Stimulated activated naive CD8-positive, alpha-beta T cell treated with anti-CD3 and anti-CD28 coated beads, Interleukin-15, Interleukin-2, amounts not matched to agents 100 ng/mL and 50 ng/mL, for 24 hours (primary cell): ENCODE measurements around the gene TRPM1.

ENCODE experiments used
- H3K27ac Mint-ChIP-seq: one replicate; pipeline ENCODE4 v1.8.0; 2021; ENCODE audit warnings: mild to moderate bottlenecking, mixed read lengths
- H3K27me3 Mint-ChIP-seq: one replicate; pipeline ENCODE4 v1.8.0; 2021; ENCODE audit warnings: mixed read lengths
- H3K36me3 Mint-ChIP-seq: one replicate; pipeline ENCODE4 v1.8.0; 2021; ENCODE audit warnings: low read depth, mixed read lengths
- H3K4me1 Mint-ChIP-seq: one replicate; pipeline ENCODE4 v1.8.0; 2021; ENCODE audit warnings: low read depth, mixed read lengths
- H3K4me3 Mint-ChIP-seq: one replicate; pipeline ENCODE4 v1.8.0; 2021; ENCODE audit warnings: mild to moderate bottlenecking, mixed read lengths
- H3K9me3 Mint-ChIP-seq: one replicate; pipeline ENCODE4 v1.8.0; 2021; ENCODE audit warnings: mixed read lengths

TRPM1 gene

DNA sequence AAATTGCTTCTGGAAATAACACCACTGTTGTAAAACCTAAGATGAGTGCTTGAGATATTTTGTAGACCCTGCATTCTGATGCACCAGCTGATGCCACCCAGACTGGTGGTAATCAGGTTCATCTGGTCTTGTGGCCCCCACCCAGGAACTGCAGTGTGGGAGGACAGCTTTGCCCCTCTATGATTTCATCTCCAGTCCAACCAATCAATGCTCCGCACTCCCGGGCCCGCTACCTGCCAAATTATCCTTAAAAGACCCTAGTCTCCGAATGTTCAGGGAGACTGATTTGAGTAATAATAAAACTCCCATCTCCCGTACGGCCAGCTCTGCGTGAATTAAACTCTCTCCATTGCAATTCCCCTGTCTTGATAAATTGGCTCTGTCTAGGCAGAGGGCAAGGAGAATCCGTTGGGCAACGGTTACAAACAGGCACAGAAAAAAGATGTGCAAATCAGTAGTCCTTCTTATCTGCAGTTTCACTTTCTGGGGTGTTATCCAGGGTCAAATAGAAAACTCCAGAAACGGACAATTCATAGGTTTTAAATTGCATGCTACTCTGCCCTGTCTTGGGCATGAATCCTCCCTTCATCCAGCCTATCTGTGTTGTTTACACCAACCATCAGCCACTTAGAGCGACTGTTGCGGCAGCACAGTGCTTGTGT is 29.2 kb upstream of the TRPM1 start:
- no peaks in the 10 kb centered on the region for H3K9me3 Mint-ChIP-seq
- no peaks in the 10 kb centered on the region for H3K36me3 Mint-ChIP-seq
- H3K27me3 Mint-ChIP-seq, result no peaks in the 10 kb centered on the region
- no peaks in the 10 kb centered on the region for H3K4me1 Mint-ChIP-seq
- no peak overlapping the region for H3K27ac Mint-ChIP-seq
- H3K4me3 Mint-ChIP-seq, result no peak overlapping the region

DNA sequence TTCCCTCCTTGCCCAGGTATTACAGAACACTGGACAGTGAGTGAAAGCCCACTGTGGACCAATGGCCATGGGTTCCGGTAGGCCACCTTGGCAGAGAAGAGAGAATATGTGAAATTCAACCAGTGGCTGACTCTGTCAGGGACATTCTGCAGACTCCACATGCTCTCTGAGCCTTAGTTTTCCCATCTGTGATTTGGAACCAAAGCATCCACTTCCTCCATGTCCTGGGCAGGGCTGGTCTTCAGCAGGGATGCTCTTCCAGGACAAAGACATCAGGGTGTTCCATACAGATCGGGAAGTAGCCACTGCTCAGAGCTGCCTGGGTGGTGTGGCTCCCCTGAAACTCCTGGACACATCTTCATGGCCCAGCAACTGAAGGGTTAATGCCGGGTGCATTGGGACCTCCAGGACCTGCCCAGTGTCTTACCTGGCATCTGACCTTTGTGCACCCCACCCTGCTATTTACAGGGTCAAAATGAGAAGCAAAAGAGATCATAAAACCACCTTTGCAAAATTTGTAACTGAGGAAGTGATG is 28.3 kb upstream of the TRPM1 start:
- H3K27ac Mint-ChIP-seq, result no peak overlapping the region
- no peaks in the 10 kb centered on the region for H3K27me3 Mint-ChIP-seq
- H3K4me1 Mint-ChIP-seq, result no peaks in the 10 kb centered on the region

DNA sequence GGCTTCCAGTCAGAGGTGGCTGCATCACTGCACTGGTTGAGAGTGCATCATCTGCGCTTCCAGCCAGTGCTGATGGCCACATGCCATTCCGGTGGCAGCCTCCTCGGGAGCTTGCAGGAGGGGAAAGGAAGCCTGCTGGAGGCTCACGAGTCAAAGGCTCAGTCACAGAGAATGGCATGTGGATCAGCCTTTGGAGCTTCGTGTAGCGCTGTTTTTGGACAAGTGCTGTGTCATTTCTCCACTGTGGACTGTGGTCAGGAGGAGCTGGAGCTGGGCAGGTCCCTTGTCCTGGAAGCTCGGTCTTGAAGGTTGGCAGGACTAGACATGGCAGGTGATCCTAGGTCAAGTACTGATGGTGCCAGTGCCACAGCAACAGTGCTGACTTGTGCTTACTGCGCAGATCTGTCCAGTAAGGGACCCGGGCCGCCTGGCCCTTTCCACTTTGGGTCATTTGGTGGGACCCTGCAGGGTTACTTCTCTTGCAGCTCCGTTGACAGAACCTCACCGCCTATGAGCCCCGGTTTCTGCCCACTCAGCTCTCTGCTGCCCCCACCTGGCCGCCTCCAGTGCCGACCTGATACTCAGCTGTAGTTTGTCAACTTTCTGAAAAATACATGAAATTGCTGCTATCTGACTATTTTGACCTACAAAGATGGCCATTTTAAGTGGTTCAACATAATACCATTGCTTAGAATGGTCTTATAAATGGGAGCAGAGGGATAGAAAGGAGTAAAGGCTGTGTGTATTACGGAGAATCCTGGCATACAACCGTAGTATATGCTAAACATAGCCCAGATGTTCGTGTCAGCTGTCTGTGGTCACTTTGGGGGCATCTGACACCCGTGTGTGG is 27.6 kb upstream of the TRPM1 start:
- H3K27ac Mint-ChIP-seq, result no peak overlapping the region
- H3K36me3 Mint-ChIP-seq, result no peaks in the 10 kb centered on the region
- no peaks in the 10 kb centered on the region for H3K27me3 Mint-ChIP-seq
- no peaks in the 10 kb centered on the region for H3K9me3 Mint-ChIP-seq
- H3K4me3 Mint-ChIP-seq, result no peak overlapping the region
- H3K4me1 Mint-ChIP-seq, result no peaks in the 10 kb centered on the region

More for the DNA sequence above, 28.3 kb upstream of the TRPM1 start:
- no peaks in the 10 kb centered on the region for H3K36me3 Mint-ChIP-seq
- no peak overlapping the region for H3K4me3 Mint-ChIP-seq
- H3K9me3 Mint-ChIP-seq, result no peaks in the 10 kb centered on the region

DNA sequence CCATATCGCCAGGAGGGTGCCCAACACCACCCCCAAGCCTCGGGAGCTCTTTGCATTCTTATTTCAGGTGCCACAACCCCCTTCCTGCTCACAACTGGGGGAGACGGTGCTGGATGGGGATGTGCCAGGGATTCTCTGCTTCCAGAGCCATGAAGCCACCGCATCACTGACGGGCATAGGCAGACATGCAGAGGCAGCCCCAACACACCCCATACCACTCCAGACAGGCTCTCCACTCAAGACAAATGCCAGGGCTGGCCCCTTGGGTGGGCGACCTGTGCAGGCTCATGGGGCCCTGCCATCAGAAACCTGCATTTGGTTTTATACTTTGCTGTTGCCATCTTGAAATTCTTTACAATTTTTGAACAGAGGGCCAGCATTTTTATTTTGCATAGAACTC is 27.0 kb upstream of the TRPM1 start:
- Mint-ChIP-seq H3K4me3 (no peak overlapping the region), H3K36me3 (no peaks in the 10 kb centered on the region), H3K9me3 (no peaks in the 10 kb centered on the region), H3K27me3 (no peaks in the 10 kb centered on the region), H3K27ac (no peak overlapping the region), H3K4me1 (no peaks in the 10 kb centered on the region)

DNA sequence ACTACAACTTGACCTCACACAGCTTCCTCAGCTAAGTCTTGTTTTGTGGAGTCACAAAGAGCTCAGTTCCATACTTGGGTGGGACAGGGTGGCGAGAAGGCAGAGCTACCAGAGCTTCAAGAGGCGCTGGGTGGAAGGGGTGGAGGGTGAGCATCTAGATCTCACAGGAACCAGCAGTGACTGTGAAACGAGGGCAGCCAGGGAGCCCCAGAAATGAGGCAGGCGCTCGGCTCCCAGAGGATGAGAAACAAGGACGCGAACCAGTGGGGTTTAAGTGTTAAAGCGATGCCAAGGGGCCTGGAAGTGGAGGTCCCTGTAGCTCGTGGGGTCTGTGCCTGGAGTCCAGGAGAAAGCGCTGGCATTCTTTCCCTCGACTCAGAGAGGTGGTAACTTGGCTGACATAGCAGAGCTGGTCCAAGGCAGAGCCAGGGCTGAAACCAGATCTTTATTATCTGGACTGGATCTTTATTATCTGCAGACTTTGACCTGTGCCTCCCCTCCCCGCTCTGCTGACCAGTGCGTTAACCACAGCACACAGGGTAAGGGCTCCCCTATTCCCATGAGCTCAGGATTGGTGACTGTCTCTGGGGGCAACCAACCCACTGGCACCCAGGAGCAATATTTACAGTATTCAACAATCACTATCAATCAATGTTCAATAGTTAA is 26.2 kb upstream of the TRPM1 start:
- Mint-ChIP-seq H3K9me3 (no peaks in the 10 kb centered on the region), H3K27ac (no peak overlapping the region), H3K36me3 (no peaks in the 10 kb centered on the region), H3K27me3 (no peaks in the 10 kb centered on the region), H3K4me1 (no peaks in the 10 kb centered on the region), H3K4me3 (no peak overlapping the region)

DNA sequence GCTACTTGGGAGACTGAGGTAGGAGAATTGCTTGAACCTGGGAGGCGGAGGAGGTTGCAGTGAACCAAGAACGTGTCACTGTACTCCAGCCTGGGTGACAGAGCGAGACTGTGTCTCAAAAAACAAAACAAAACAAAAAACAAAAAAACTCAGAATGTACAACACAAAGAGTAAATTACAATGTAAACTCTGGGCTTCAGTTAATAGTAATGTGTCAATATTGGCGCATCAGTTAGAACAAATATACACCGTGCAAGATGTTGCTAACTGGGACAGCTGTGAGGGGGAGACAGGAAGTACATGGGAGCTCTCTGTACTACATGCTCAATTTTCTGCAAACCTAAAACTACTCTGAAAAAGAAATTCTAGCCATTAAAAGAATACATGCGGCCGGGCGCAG is 23.5 kb upstream of the TRPM1 start:
- Mint-ChIP-seq H3K36me3 (no peaks in the 10 kb centered on the region), H3K4me1 (no peaks in the 10 kb centered on the region), H3K9me3 (peaks cover 8% of the 10 kb centered on the region), H3K4me3 (no peak overlapping the region), H3K27ac (no peak overlapping the region), H3K27me3 (no peaks in the 10 kb centered on the region)

DNA sequence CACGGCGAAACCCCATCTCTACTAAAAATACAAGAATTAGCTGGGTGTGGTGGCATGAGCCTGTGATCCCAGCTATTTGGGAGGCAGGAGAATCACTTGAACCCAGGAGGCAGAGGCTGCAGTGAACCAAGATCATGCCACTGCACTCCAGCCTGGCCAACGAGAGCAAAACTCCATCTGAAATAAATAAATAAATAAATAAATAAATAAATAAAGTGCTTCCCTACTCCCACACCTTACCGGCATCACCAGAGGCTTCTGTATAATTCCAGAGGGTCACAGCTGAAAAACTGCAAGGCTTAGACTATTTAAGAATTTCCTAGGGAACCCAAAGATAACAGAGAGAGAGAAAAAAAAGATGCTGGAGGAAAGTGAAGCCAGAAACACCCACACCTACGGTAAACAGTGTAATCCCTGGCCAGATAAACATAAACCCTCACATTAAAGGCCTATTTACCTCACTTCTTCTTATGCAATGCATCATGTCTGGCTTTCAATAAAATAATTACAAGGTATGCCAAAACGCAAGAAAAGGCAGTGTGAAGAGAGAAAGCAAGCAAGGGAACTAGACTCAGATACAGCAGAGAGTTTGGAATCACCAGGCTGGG is 15.0 kb upstream of the TRPM1 start:
- no peak overlapping the region for H3K27ac Mint-ChIP-seq
- no peaks in the 10 kb centered on the region for H3K27me3 Mint-ChIP-seq
- H3K9me3 Mint-ChIP-seq, result peaks cover 13% of the 10 kb centered on the region

DNA sequence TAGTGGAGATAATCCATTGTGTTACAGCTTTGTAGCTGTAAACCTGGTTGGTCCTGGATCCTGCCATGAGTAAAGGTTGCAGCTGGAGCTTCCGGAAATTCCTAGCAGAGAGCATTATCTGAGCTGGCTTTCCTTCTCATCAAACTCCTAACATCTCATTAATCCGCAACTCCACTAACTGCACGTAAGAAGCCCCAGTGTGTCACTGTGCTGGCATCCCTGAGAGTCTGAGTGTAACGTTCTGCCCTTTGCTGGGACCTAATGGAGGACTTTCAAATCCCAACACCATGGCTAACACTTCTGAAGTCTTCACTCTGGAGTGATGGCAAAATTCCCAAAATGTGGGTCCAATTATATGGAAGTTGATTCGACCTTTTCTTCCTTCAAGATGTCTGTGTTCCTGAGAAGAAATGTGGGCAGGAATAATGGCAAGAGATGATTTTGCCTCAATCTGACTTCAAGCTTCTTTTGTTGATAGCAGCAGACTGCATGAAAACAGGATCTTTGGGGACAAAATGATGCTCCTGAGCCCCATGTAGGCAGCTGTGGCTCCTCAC is 9.6 kb upstream of the TRPM1 start:
- no peaks in the 10 kb centered on the region for H3K36me3 Mint-ChIP-seq
- H3K27me3 Mint-ChIP-seq, result peaks cover 5% of the 10 kb centered on the region
- no peaks in the 10 kb centered on the region for H3K4me1 Mint-ChIP-seq
- H3K4me3 Mint-ChIP-seq, result no peak overlapping the region
- no peak overlapping the region for H3K27ac Mint-ChIP-seq
- H3K9me3 Mint-ChIP-seq, result peaks cover 11% of the 10 kb centered on the region

More for the DNA sequence above, 15.0 kb upstream of the TRPM1 start:
- H3K4me3 Mint-ChIP-seq, result no peak overlapping the region
- no peaks in the 10 kb centered on the region for H3K4me1 Mint-ChIP-seq
- no peaks in the 10 kb centered on the region for H3K36me3 Mint-ChIP-seq

DNA sequence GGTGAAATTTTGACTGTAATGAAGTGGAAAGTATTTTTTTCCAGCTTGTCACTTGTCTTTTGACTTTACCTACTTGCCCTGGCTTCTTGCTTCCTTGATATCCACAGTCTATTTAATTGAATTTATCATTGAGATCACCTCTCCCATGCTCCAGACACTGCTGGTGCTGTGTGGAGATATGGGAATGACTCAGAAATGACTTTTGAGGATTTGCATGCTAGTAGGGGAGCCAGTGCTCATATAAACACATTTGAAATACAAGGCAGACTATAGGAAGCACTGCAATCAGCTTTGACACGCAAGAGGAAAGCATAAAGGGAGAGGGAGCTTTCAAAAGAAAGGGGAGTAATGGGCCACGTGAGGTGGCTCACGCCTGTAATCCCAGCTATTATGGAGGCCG is 7.3 kb upstream of the TRPM1 start:
- Mint-ChIP-seq H3K4me1 (no peaks in the 10 kb centered on the region), H3K27me3 (peaks cover 5% of the 10 kb centered on the region), H3K9me3 (peaks cover 2% of the 10 kb centered on the region), H3K4me3 (no peak overlapping the region), H3K36me3 (no peaks in the 10 kb centered on the region), H3K27ac (no peak overlapping the region)

DNA sequence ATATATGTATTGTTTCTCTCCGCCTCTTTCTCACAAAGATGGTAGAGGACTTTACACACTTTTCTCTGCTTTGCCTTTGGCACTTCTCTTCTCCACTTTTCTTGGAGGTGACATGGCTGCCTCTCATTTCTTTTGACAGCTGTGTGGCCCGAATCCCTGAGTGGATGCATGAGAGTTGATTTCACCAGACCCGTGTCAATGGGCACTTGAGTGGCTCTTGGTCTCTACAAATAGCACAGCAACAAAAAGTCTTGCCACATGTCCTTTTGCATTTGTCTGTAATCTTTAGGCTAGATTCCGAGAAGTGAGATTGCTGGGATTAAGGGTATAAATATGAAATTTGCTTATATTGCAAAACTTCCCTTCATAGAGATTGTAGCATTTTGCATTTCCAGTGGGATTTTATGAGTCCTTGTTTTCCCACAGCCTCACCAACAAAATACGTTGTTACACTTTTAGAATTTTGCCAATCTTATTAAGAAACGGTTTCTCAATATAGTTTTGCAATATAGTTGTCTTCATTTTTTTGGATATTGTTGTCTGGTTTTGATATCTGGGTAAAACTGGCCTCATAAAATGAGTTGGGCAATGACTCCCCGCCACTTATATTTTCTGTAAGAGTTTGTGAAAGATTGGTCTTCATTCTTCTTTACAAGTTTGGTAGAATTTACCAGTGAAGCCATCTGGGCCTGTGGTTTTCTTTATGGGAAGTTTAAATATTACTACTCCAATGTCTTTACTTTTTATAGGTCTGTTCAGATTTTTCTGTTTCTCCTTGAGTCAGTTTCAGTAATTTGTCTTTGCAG is 5.2 kb upstream of the TRPM1 start:
- Mint-ChIP-seq H3K27ac (no peak overlapping the region), H3K9me3 (no peaks in the 10 kb centered on the region), H3K36me3 (no peaks in the 10 kb centered on the region)

DNA sequence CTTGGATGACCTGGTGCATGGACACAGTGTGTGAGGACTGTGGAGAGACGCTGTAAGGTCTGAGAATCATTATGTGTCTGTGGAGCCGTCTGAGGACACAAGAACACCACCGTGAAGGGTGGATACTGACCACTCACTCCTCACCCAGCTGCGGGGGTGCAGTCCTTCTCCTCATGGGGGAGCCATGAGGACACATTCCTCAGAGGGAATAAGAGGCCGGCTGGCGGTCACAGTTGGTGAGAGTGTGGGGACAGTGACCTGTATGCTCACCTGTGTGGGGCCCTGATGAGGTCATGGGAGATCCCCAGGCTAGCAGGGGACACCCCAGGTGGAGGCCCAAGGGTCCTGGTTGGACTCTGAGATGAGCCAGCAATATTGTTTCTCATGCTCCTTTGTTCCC is 2.5 kb upstream of the TRPM1 start:
- Mint-ChIP-seq H3K4me1 (peaks cover 11% of the 10 kb centered on the region), H3K4me3 (no peak overlapping the region), H3K27ac (no peak overlapping the region), H3K9me3 (no peaks in the 10 kb centered on the region), H3K36me3 (no peaks in the 10 kb centered on the region), H3K27me3 (peaks cover 5% of the 10 kb centered on the region)

More for the DNA sequence above, 5.2 kb upstream of the TRPM1 start:
- no peak overlapping the region for H3K4me3 Mint-ChIP-seq
- no peaks in the 10 kb centered on the region for H3K4me1 Mint-ChIP-seq
- peaks cover 5% of the 10 kb centered on the region for H3K27me3 Mint-ChIP-seq

DNA sequence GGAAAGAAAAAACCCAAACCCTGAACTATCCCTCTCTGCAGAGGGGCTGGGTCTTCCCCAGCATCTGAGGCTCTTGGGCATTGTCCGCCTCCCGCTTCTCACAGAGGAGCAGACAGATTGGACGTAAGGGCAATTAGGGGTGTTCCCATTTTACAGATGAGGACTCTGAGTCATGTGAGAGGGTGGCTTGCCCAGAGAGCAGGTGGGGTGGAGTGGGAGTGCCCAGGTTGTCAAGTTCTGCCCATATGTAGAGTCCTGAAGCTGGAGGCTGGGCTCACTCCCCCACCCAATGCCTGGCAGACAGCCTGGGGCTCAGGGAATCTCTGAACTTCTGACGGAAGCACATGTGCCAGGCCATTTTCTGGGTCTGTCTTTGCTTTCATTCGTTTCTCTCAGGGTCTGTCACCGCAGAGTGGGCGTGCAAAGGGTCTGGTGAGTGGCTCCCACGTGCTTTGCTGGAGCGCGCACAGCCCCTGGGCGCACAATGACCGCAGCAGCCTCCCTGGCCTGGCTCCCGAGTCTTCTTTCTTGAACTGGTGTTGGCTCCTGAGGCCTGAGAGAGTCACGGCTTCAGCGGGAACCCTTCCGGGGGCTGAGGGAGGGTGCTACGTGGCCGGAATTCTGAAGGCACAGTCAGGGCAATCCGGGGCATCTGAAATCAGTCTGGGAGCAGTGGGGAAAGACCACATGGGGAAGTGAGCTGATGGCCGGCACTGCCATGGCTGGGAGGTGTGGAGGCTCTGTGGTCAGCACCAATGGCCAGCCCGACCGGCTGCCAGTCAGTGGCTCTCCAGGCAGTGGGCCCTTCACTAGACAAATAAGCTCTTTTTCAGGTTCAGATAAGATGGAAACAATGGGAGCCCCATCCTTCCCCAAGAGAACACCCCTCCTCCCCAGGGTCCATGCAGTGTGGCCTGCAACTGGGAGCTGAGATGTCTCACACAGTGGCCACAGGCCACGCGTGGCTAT is 1.1 kb upstream of the TRPM1 start:
- no peaks in the 10 kb centered on the region for H3K9me3 Mint-ChIP-seq

DNA sequence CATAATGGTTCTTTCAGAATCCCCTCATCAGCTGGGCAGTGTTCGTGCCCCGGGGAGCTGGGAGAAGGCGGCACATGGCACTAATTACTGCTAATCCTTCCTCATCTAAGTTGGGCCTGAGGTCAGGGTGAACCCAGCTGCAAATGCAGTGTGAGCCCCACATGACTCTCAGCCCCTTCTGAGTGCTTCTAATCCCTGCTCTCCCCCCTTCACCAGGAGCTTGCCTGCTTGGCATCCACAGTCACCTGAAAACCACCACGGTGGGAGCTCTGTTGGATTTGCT is 455 bp upstream of the TRPM1 start:
- peaks cover 12% of the 10 kb centered on the region for H3K4me1 Mint-ChIP-seq
- H3K9me3 Mint-ChIP-seq, result no peaks in the 10 kb centered on the region

More for the DNA sequence above, 1.1 kb upstream of the TRPM1 start:
- Mint-ChIP-seq H3K4me1 (peaks cover 12% of the 10 kb centered on the region), H3K27me3 (peaks cover 5% of the 10 kb centered on the region), H3K4me3 (no peak overlapping the region), H3K27ac (no peak overlapping the region), H3K36me3 (no peaks in the 10 kb centered on the region)

More for the DNA sequence above, 455 bp upstream of the TRPM1 start:
- Mint-ChIP-seq H3K36me3 (no peaks in the 10 kb centered on the region), H3K27ac (no peak overlapping the region), H3K4me3 (no peak overlapping the region), H3K27me3 (peaks cover 2% of the 10 kb centered on the region)
